Measurements from ENCODE around the gene MCF2L.
A peak's percentile ranks its signal among the peaks of the same experiment; 100 is the strongest.
"Not testable (repeated sequence)": the region's sequence is repeated elsewhere in the genome, so short reads cannot be mapped to it uniquely, and the experiment has no call there.

Gene MCF2L

GRCh38 chr13:113050734-113051431, 81.9 kb downstream of the MCF2L start:
- no peak for DNase-seq (ENCODE audit: low read depth)

GRCh38 chr13:113051641-113052040, 82.6 kb downstream of the MCF2L start:
- no peak for DNase-seq (ENCODE audit: low read depth)

GRCh38 chr13:113052206-113052605, 83.2 kb downstream of the MCF2L start:
- no peak for DNase-seq (ENCODE audit: low read depth)

- no peak for DNase-seq (ENCODE audit: low read depth)
Observed at GRCh38 chr13:113052971-113053370, 84.0 kb downstream of the MCF2L start.

- no peak for DNase-seq (ENCODE audit: low read depth)
Observed at GRCh38 chr13:113053376-113053775, 84.4 kb downstream of the MCF2L start.

GRCh38 chr13:113053801-113054604, 85.0 kb downstream of the MCF2L start:
- no peak for DNase-seq (ENCODE audit: low read depth)

GRCh38 chr13:113057084-113057483, 88.1 kb downstream of the MCF2L start:
- no peak for DNase-seq (ENCODE audit: low read depth)

- not testable (repeated sequence) for DNase-seq (ENCODE audit: low read depth)
Observed at GRCh38 chr13:113057559-113057958, 88.5 kb downstream of the MCF2L start.

GRCh38 chr13:113058129-113058987, 89.3 kb downstream of the MCF2L start:
- no peak for DNase-seq (ENCODE audit: low read depth)

GRCh38 chr13:113058988-113059850, 90.2 kb downstream of the MCF2L start:
- DNase-seq (ENCODE audit: low read depth) = no peak

- no peak for DNase-seq (ENCODE audit: low read depth)
Observed at GRCh38 chr13:113059891-113060290, 90.9 kb downstream of the MCF2L start.

- no peak for DNase-seq (ENCODE audit: low read depth)
Observed at GRCh38 chr13:113060557-113061270, 91.7 kb downstream of the MCF2L start.

GRCh38 chr13:113061271-113061625, 92.2 kb downstream of the MCF2L start:
- DNase-seq (ENCODE audit: low read depth) = no peak

- DNase-seq (ENCODE audit: low read depth) = no peak
Observed at GRCh38 chr13:113061796-113062425, 92.9 kb downstream of the MCF2L start.

GRCh38 chr13:113062691-113063090, 93.7 kb downstream of the MCF2L start:
- DNase-seq (ENCODE audit: low read depth) = no peak

GRCh38 chr13:113063091-113063491, 94.1 kb downstream of the MCF2L start:
- DNase-seq (ENCODE audit: low read depth) = no peak

GRCh38 chr13:113064000-113064533, 95.1 kb downstream of the MCF2L start:
- DNase-seq (ENCODE audit: low read depth) = no peak

- peak; percentile 5 for DNase-seq (ENCODE audit: low read depth)
Observed at GRCh38 chr13:113064534-113065405, 95.8 kb downstream of the MCF2L start.

All from HS-27A (cell line).